HEK293T (cell line): Measurements from ENCODE around the gene CBLB.

ENCODE experiments used
- CTCF ChIA-PET: fragments of 350-600 bp; formaldehyde crosslinking; extraction: SDS; loops from one replicate; lab custom pipeline; 2021; ENCODE audit warnings: antibody characterized with exemption, inconsistent platforms; lab: Yijun Ruan, JAX
- POLR2A ChIA-PET: fragments of 350-600 bp; formaldehyde crosslinking; extraction: SDS; loops from one replicate; lab custom pipeline; 2020; ENCODE audit warnings: antibody characterized with exemption, inconsistent platforms; lab: Yijun Ruan, JAX
- DNase-seq: peaks from one replicate; pipeline ENCODE4 v3.0.0; 2012; ENCODE audit warnings: mixed read lengths; ENCODE audit errors: extremely low spot score
- ARNT ChIP-seq: fragments of 450-650 bp; IDR thresholded peaks from 2 replicates; pipeline ENCODE4 v1.6.1; 2017; ENCODE audit warnings: mild to moderate bottlenecking
- BHLHE40 ChIP-seq: fragments of 450-650 bp; IDR thresholded peaks from 2 replicates; pipeline ENCODE4 v1.6.1; 2016; ENCODE audit warnings: mild to moderate bottlenecking, moderate library complexity, borderline replicate concordance
- CTBP1 ChIP-seq: fragments of 450-650 bp; IDR thresholded peaks from 2 replicates; pipeline ENCODE4 v1.6.1; 2016; ENCODE audit warnings: borderline replicate concordance
- ELF4 ChIP-seq: fragments of 450-650 bp; IDR thresholded peaks from 2 replicates; pipeline ENCODE4 v1.6.1; 2017; ENCODE audit warnings: antibody characterized with exemption
- FOXA1 ChIP-seq: fragments of 450-650 bp; IDR thresholded peaks from 2 replicates; pipeline ENCODE4 v1.6.1; 2016; ENCODE audit warnings: mild to moderate bottlenecking
- FOXK2 ChIP-seq: fragments of 450-650 bp; IDR thresholded peaks from 2 replicates; pipeline ENCODE4 v1.6.1; 2016; ENCODE audit warnings: mild to moderate bottlenecking
- FOXM1 ChIP-seq: fragments of 450-650 bp; IDR thresholded peaks from 2 replicates; pipeline ENCODE4 v1.6.1; 2017; ENCODE audit warnings: mild to moderate bottlenecking, borderline replicate concordance
- HDGF ChIP-seq: fragments of 450-650 bp; IDR thresholded peaks from 2 replicates; pipeline ENCODE4 v1.6.1; 2017; ENCODE audit warnings: antibody characterized with exemption, borderline replicate concordance
- L3MBTL2 ChIP-seq: fragments of 450-650 bp; conservative IDR thresholded peaks from 2 replicates; pipeline ENCODE4 v1.6.1; 2016; ENCODE audit warnings: mild to moderate bottlenecking
- LEF1 ChIP-seq: fragments of 450-650 bp; IDR thresholded peaks from 2 replicates; pipeline ENCODE4 v1.6.1; 2017; ENCODE audit warnings: mild to moderate bottlenecking, borderline replicate concordance
- NFRKB ChIP-seq: fragments of 450-650 bp; IDR thresholded peaks from 2 replicates; pipeline ENCODE4 v1.6.1; 2016; ENCODE audit warnings: mild to moderate bottlenecking, moderate library complexity
- PKNOX1 ChIP-seq: fragments of 450-650 bp; IDR thresholded peaks from 2 replicates; pipeline ENCODE4 v1.6.1; 2016
- SP1 ChIP-seq: fragments of 450-650 bp; IDR thresholded peaks from 2 replicates; pipeline ENCODE4 v1.6.1; 2017
- SUZ12 ChIP-seq: fragments of 450-650 bp; IDR thresholded peaks from 2 replicates; pipeline ENCODE4 v1.6.1; 2016; ENCODE audit warnings: mild to moderate bottlenecking
- TARDBP ChIP-seq: fragments of 450-650 bp; IDR thresholded peaks from 2 replicates; pipeline ENCODE4 v1.6.1; 2016
- ZNF384 ChIP-seq: fragments of 450-650 bp; IDR thresholded peaks from 2 replicates; pipeline ENCODE4 v1.6.1; 2016

Gene CBLB

GRCh38 chr3:105865016-105865623 is 3.7 kb downstream of the CBLB start:
- ChIA-PET CTCF (no interaction called here), POLR2A (interaction anchor here (0.8 kb wide), 1 partner anchor 476 kb away, joined by 3 read pairs; no protein-coding TSS in a partner anchor)
- DNase-seq = no peak
- TF ChIP-seq FOXM1 (no peak), LEF1 (no peak), TARDBP (no peak), SP1 (no peak), L3MBTL2 (no peak), PKNOX1 (no peak), FOXA1 (no peak), BHLHE40 (no peak), CTBP1 (no peak), SUZ12 (no peak), ARNT (no peak), FOXK2 (no peak), HDGF (no peak), ELF4 (no peak), NFRKB (no peak), ZNF384 (no peak)

- ChIA-PET POLR2A (interaction anchor here (0.8 kb wide), 1 partner anchor 477 kb away, joined by 3 read pairs; no protein-coding TSS in a partner anchor), CTCF (interaction anchor here (0.6 kb wide), 1 partner anchor 12 kb away, joined by 4 read pairs; no protein-coding TSS in a partner anchor)
- TF ChIP-seq SUZ12 (no peak), ELF4 (no peak), FOXA1 (no peak), HDGF (no peak), CTBP1 (no peak), SP1 (no peak), ZNF384 (no peak), L3MBTL2 (no peak), LEF1 (no peak), BHLHE40 (no peak), NFRKB (no peak)
- no peak for DNase-seq
Observed at GRCh38 chr3:105864212-105864611, 4.6 kb downstream of the CBLB start.

GRCh38 chr3:105863608-105864007 is 5.2 kb downstream of the CBLB start:
- ChIA-PET CTCF (no interaction called here), POLR2A (no interaction called here)
- TF ChIP-seq L3MBTL2 (no peak), SUZ12 (no peak), ZNF384 (no peak), PKNOX1 (no peak), BHLHE40 (no peak), TARDBP (no peak), CTBP1 (no peak)
- no peak for DNase-seq

- TF ChIP-seq FOXM1 (no peak), ZNF384 (no peak), BHLHE40 (no peak), TARDBP (no peak), NFRKB (no peak), CTBP1 (no peak), ARNT (no peak), LEF1 (no peak), HDGF (no peak), FOXK2 (no peak), FOXA1 (no peak), PKNOX1 (no peak), L3MBTL2 (no peak), SP1 (no peak), ELF4 (no peak), SUZ12 (no peak)
- no peak for DNase-seq
- ChIA-PET POLR2A (no interaction called here), CTCF (no interaction called here)
Observed at GRCh38 chr3:105862217-105862616, 6.6 kb downstream of the CBLB start.

- TF ChIP-seq TARDBP (no peak), FOXK2 (no peak), FOXA1 (no peak), LEF1 (no peak), NFRKB (no peak), SUZ12 (no peak), CTBP1 (no peak), L3MBTL2 (no peak), FOXM1 (no peak)
- DNase-seq = no peak
- POLR2A ChIA-PET = no interaction called here
- CTCF ChIA-PET = no interaction called here
Observed at GRCh38 chr3:105860641-105861040, 8.2 kb downstream of the CBLB start.

GRCh38 chr3:105858017-105858416 is 10.8 kb downstream of the CBLB start:
- POLR2A ChIA-PET = no interaction called here
- TF ChIP-seq SP1 = no peak
- DNase-seq = no peak
- CTCF ChIA-PET = no interaction called here
